Measurements from ENCODE around the gene RAMP1.

DNA sequence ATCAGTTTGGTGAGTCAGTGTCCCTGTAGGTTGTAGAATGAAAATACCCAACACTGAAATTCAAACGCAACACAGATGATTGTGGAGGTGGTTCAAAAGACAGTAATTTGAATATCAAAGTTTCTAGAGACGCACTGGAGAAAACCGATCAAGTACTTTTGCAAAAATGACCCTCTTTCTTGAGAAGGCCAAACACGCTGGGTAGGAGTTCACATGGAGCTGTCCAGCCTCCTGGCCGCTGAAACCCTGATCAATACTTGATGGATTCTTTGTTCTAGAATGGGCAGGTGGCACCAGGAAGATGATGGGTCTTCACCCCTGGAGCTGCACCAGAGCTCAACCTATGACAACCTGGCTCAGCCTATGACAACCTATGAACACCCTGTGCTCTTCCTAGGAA is 67.7 kb downstream of the RAMP1 start:
- TF ChIP-seq CTCF (IDR thresholded peaks at IDR 0.05) (no peak), POLR2A (IDR thresholded peaks at IDR 0.05) (no peak)
